ENCODE data around the gene CCNK.

Gene CCNK

DNA sequence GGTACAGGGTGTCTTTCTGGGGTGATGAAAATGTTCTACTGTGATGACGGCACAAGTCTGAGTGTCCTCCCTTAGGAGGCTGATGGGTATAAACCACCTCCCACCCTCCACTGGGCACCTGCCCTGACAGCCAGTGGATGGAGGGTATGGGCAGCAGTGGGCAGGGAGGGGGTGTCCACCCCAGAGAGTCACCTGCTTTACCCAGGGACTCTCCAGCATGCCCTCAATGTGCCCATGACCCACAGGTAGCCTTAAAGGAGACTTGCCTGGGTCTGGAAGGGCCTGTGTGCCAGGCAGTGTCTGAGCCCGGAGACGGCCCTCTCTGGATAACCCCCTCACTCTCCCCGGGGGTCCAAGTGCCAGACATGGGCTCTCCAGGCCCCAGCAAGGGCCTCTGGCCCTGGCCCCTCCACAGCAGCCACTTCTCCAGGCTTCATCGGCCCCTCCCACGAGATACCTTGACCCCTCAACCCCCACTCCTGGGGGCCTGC lies 38.8 kb downstream of the CCNK start:
- DNase-seq (ENCODE audit: low read depth, low spot score): no peak

DNA sequence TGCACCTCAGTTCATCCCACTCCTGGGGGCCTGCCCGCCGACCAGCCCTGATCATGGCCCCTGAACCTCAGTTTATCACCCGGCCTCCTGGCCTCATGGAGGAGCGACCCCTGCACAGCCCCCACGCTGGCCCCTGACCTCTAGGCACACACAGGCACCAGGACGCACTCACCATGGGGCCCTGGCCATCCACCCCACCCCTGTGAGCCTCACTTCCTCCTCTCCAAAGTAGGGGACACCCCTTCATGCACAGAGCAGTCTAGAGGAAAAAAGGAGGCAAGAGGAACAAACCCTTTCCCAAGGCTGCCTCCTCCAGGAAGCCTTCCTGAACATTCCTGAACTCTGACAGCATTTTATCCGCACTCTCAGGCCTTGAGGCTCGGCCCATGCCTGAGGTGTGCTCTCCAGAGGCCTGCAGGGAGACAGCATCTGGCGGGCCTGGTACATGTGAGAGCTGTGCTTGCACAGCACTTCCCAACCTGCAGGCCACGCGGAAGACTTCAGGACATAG lies 39.4 kb downstream of the CCNK start:
- no peak for DNase-seq (ENCODE audit: low read depth, low spot score)

- no peak for DNase-seq (ENCODE audit: low read depth, low spot score)
Observed at GRCh38 chr14:99521176-99522024, 40.2 kb downstream of the CCNK start.

DNA sequence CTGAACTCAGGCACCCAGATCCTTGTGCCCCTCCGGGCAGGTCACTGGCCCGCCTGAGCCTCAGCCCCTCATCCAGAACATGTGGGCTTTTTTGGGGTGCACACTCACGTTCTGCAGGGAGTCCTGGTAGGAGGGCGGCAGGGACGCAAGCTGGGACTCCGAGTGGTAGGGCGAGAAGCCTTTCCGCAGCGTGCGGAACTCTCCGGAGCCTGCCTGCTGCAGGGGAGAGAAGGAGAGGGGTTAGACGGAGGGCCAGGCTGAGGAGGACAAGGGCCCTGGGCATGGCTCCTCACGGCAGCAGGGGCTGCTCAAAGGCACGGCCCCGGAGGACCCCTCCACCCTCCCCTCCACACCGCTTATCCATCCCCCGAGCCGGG lies 40.8 kb downstream of the CCNK start:
- no peak for DNase-seq (ENCODE audit: low read depth, low spot score)

GRCh38 chr14:99522457-99522891 lies 41.3 kb downstream of the CCNK start:
- DNase-seq (ENCODE audit: low read depth, low spot score): no peak

- no peak for DNase-seq (ENCODE audit: low read depth, low spot score)
Observed at GRCh38 chr14:99522934-99523703, 41.9 kb downstream of the CCNK start.

DNA sequence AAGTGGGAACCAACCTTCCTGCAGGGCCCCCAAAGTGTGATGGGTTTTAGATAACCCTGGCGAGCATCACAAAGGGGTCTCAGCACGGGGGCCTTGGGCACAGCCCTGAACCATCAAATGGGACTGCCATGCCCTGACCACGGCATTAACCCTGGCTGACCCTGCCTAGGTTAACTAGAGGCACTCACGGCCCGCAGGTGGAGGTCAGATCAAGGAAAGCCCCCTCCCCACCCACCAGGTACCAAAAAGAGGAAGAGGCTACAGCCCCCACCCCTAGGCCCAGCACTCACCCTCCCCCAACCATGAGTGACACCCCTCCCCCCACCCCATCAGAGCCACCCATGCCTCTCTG lies 42.5 kb downstream of the CCNK start:
- DNase-seq (ENCODE audit: low read depth, low spot score): no peak

GRCh38 chr14:99524091-99524661 lies 43.0 kb downstream of the CCNK start:
- no peak for DNase-seq (ENCODE audit: low read depth, low spot score)

GRCh38 chr14:99524804-99525698 lies 43.8 kb downstream of the CCNK start:
- no peak for DNase-seq (ENCODE audit: low read depth, low spot score)

DNA sequence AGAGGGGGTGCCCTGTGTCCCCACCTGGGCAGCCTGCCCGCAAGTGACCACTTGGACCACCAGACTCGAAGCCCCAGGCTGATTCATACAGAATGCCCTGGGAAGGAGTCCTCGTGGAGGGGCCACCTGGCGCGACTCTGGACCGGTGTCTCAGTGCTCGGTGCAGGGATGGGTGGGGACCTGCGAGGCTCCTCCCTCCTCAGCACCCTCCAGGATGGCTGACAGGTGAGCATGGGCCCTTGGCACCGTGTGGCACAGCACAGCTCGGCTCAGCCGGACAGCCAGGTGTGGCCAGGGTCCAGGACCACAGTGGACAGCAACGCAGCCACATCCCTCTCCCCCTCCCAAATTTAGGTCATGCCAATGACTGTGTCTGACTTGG lies 44.5 kb downstream of the CCNK start:
- DNase-seq (ENCODE audit: low read depth, low spot score): no peak

- no peak for DNase-seq (ENCODE audit: low read depth, low spot score)
Observed at GRCh38 chr14:99527026-99527425, 45.8 kb downstream of the CCNK start.

- DNase-seq (ENCODE audit: low read depth, low spot score): no peak
Observed at GRCh38 chr14:99527427-99528076, 46.3 kb downstream of the CCNK start.

DNA sequence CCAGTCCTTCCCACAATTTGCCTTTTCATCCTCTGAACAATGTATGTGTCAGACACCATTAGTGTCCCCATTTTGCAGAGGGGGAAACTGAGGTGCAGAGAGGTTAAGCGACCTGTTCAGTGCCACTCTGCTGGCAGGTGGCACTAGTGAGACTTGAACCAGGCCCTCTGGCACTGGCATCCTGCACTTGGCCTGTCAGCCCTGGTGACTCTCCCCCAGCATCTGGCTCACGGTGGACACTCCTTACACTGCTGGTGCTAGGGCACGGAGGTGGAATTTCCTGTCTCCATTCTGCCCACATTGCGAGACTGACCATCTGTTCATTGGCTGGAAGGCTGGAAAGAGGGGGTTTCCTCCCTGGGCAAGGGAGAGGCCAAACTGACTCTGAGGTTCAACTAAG lies 48.7 kb downstream of the CCNK start:
- no peak for DNase-seq (ENCODE audit: low read depth, low spot score)

DNA sequence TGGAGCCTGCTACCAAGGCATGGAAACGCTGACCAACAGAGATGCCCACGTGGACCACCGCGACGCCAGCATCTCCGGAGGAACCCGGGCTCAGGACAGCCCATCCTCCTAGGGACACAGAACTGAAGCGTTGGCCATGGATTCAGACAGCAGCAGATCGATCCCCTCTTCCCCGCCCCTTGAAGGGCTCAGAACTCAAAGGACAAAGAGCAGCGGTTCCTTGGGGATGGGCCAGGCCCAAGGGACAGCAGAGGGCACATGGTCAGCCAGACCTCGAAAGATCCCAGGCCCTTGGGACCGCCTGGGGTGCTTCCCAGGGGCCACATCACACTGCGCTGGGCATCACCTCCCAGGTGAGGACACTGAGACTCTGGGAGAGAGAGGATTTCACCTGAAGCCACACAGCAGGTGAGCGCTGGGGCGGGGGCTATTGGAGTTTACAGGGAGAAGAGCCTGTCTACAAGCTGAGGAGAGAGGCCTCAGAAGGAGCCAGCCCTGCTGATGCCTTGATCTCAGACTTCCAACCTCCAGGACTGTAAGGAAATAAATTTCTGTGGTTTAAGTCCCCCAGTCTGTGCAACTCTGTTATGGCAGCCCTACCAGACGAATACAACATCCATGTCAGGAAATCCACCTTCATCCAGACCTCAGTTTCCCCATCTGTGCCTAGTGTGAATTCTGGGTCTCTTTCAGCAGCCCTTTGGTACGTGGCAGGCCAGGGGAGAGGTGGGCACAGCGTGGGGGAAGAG lies 49.4 kb downstream of the CCNK start:
- no peak for DNase-seq (ENCODE audit: low read depth, low spot score)

- DNase-seq (ENCODE audit: low read depth, low spot score): peak; percentile 72
Observed at GRCh38 chr14:99531251-99532096, 50.3 kb downstream of the CCNK start.

DNA sequence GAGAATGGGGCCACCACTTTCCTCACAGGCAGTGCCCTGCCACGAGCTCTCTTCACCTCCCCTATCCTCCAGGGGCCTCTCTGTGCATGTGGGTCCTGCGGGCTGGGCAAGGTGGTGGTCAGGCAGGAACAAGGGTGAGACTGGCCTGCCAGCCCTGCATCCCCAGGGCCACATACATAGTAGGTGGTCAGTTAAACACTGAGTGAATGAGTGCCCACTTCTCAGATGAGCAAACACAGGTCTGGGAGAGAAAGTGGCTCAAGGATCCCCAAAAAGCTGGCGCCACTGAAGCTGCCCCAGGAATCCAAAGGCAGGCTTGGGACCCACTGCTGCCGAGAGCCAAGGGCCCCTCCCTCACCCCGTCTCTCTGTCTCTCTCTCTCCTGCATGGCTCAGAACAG lies 51.1 kb downstream of the CCNK start:
- DNase-seq (ENCODE audit: low read depth, low spot score): no peak

GRCh38 chr14:99534333-99534732 lies 53.1 kb downstream of the CCNK start:
- DNase-seq (ENCODE audit: low read depth, low spot score): no peak

- no peak for DNase-seq (ENCODE audit: low read depth, low spot score)
Observed at GRCh38 chr14:99534863-99535262, 53.7 kb downstream of the CCNK start.

DNA sequence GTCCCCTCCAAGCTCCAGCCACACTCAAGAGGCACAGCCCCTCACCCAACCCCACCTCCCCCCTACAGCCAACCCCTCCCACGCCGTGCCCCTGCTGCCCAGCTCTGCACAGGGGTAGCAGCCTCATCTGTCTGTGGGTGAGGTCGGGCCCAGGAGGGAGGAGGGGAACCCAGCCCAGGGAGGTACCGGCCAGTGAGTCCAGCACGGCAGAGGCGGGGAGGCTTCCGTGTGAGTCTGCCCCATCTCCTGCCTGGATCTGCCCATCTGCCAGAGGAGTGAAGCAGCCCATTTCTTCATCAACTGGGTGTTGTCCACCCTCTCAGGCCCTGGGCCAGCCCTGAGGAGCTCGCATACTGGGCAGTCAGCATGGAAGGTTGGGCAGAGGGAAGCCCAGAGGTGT lies 54.2 kb downstream of the CCNK start:
- DNase-seq (ENCODE audit: low read depth, low spot score): no peak

Measured in smooth muscle cell of the brain vasculature (primary cell).